ENCODE measurements around the gene LCTL. TPM values are rescaled to one million over a fixed set of nuclear protein-coding genes. Genes with fewer than 3 reads are reported as not detected.

Gene LCTL
- total and polyA plus RNA-seq, 12 donors: 0.03 to 0.16 TPM; not detected in 10

DNA sequence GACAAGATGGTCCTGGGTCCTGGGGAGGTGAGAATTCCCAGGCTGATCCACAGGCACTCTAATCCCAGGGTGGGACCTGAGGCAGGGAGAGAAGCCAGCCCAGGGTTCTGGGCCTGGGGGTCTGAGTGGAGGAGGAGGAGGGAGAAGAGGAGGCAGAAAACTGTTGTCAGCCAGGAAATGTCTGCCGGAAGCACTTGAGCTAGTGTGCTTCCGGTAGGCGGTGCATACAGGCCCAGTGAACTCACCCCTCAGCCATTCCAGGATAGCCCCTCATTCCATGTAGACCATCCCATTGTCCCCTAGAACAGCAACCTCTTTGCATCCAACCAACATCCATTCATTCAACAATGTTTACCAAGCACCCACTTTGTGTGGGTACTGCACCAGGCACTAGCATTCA is 47.9 kb upstream of the LCTL start:
- intact Hi-C loops (cut with DNase I): loop anchor here in 1 of 2 donors (5.0 kb wide), 1 partner anchor 239 kb away; no protein-coding TSS in a partner anchor
- 52 to 83% (median 74%) methylated on average over 3 of the region's 3 CpGs for WGBS, 4 donors
- TF ChIP-seq POLR2A (IDR thresholded peaks at IDR 0.05): no peak
- TF ChIP-seq, protein P1, sequence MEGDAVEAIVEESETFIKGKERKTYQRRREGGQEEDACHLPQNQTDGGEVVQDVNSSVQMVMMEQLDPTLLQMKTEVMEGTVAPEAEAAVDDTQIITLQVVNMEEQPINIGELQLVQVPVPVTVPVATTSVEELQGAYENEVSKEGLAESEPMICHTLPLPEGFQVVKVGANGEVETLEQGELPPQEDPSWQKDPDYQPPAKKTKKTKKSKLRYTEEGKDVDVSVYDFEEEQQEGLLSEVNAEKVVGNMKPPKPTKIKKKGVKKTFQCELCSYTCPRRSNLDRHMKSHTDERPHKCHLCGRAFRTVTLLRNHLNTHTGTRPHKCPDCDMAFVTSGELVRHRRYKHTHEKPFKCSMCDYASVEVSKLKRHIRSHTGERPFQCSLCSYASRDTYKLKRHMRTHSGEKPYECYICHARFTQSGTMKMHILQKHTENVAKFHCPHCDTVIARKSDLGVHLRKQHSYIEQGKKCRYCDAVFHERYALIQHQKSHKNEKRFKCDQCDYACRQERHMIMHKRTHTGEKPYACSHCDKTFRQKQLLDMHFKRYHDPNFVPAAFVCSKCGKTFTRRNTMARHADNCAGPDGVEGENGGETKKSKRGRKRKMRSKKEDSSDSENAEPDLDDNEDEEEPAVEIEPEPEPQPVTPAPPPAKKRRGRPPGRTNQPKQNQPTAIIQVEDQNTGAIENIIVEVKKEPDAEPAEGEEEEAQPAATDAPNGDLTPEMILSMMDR (IDR thresholded peaks at IDR 0.05): no peak

DNA sequence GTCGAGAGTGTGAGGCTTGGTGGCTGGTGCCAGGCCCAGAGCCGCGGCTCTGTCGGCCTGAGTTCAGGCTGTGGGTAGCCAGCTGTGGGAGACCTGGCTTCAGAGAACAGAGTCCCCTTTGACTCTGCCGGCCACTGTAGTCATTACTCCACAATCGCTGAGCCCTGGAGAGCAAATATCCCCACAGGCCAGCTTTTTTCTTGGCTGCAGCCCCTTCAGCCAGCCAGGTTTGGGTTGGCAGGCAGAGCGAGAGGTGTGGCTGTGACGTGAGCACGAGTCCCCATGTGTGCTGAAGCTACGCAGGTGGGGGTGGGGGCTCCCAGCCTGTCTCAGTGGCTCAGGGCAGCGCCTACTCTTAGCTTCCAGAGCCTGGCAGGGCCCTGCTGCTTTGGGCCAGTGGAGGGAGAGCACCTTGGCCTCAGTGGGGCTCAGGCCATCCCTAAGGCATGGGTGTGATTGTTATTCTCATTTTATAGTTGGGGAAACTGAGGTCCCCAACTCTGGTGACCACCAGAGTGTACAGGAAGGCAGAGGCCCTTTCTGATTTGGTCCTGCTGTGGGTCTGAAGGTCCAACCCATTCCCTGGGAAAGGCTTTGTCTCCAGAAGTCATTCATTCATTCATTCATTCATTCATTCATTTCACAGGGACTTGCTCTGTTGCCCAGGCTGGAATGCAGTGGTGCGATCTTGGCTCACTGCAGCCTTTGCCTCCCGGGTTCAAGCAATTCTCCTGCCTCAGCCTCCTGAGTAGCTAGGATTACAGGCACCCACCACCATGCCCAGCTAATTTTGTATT is 45.7 kb upstream of the LCTL start:
- 66 to 73% (median 70%) methylated on average over 2 to 13 of the region's 13 CpGs for WGBS, 4 donors
- Histone ChIP-seq H3K4me3 (no peak overlapping the region), H3K36me3 (replicated peaks in 1 of 2) (no peaks in the 10 kb centered on the region), H3K4me1 (replicated peaks in 1 of 2) (no peaks in the 10 kb centered on the region), H3K27ac (no peak overlapping the region), H3K27me3 (no peaks in the 10 kb centered on the region), H3K9me3 (replicated peaks in 1 of 3) (no peaks in the 10 kb centered on the region)
- TF ChIP-seq, protein P1 (IDR thresholded peaks at IDR 0.05): no peak
- no peak for TF ChIP-seq POLR2A (IDR thresholded peaks at IDR 0.05)
- DNase-seq: no peak
- intact Hi-C loops (cut with DNase I): loop anchor here in 1 of 2 donors (5.0 kb wide), 1 partner anchor 241 kb away; no protein-coding TSS in a partner anchor

More for the DNA sequence above, 47.9 kb upstream of the LCTL start:
- Histone ChIP-seq H3K27me3 (no peaks in the 10 kb centered on the region), H3K9me3 (replicated peaks in 1 of 3) (no peaks in the 10 kb centered on the region), H3K4me3 (no peak overlapping the region), H3K4me1 (replicated peaks in 1 of 2) (peaks cover 0 to 6% of the 10 kb centered on the region in 2 donors), H3K27ac (no peak overlapping the region), H3K36me3 (replicated peaks in 1 of 2) (no peaks in the 10 kb centered on the region)
- no peak for DNase-seq

DNA sequence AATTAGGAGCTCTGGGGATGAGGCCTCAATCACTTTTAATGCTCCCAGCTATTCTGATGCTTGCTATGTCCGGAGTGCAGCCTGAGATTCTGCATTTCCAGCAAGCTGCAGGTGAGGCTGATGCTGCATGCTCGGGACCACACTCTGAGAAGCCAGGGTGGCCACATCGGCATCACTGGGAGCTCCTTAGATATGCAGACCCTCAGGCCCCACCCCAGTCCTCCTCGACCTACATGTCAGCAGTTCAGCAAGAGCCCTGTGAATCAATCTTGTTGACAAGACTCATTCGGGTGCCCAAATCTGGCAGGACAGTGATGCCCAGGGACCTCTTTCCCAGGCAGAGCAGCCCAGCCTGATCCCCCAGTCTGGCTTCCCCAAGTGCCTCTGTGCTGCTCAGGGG is 44.1 kb upstream of the LCTL start:
- no peaks in the 10 kb centered on the region for H3K4me1 ChIP-seq (replicated peaks in 1 of 2)
- no peaks in the 10 kb centered on the region for H3K9me3 ChIP-seq (replicated peaks in 1 of 3)
- DNase-seq: no peak
- WGBS, 4 donors: 76 to 85% (median 80%) methylated on average over 1 to 5 of the region's 5 CpGs
- no peaks in the 10 kb centered on the region for H3K27me3 ChIP-seq
- H3K4me3 ChIP-seq: no peak overlapping the region
- intact Hi-C loops (cut with DNase I): loop anchor here in 1 of 2 donors (5.0 kb wide), 1 partner anchor 242 kb away; no protein-coding TSS in a partner anchor
- no peak overlapping the region for H3K27ac ChIP-seq
- no peak for TF ChIP-seq POLR2A (IDR thresholded peaks at IDR 0.05)
- TF ChIP-seq, protein P1 (IDR thresholded peaks at IDR 0.05): no peak
- H3K36me3 ChIP-seq (replicated peaks in 1 of 2): no peaks in the 10 kb centered on the region

DNA sequence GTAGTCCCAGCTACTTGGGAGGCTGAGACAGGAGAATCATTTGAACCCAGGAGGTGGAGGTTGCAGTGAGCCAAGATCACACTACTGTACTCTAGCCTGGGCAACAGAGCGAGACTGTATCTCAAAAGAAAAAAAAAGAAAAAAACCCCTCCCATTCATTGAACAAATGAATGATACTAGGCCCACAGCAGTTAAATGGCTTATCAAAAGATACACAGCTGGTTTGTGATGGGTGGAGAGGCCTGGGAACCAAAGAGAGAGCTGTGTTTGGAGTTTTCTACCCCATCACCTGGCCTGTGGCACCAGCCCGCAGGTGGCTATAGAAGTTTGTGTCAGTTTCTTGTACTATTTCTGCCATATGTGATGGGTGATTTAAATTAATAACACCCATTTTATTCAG is 43.1 kb upstream of the LCTL start:
- Histone ChIP-seq H3K9me3 (replicated peaks in 1 of 3) (no peaks in the 10 kb centered on the region), H3K27me3 (no peaks in the 10 kb centered on the region), H3K4me3 (no peak overlapping the region), H3K27ac (no peak overlapping the region), H3K36me3 (replicated peaks in 1 of 2) (no peaks in the 10 kb centered on the region), H3K4me1 (replicated peaks in 1 of 2) (no peaks in the 10 kb centered on the region)
- TF ChIP-seq POLR2A (IDR thresholded peaks at IDR 0.05): no peak
- TF ChIP-seq, protein P1 (IDR thresholded peaks at IDR 0.05): no peak
- 92 to 100% (median 97%) methylated on average over 2 of the region's 2 CpGs for WGBS, 4 donors
- no peak for DNase-seq
- intact Hi-C loops (cut with DNase I): no loop called here
